ENCODE measurements around the gene FRMD1. TPM values are rescaled to one million over a fixed set of nuclear protein-coding genes. Genes with fewer than 3 reads are reported as not detected.

Gene FRMD1
- total and polyA plus RNA-seq, 2 of the 8 experiments (the other 6 are each of a cell fraction or from before 2014, with no cell fraction given), result 0.36 TPM; not detected in 1

- no peak for TF ChIP-seq TAF1 (IDR thresholded peaks at IDR 0.05; ENCODE audit: low read depth, low read length)
- TF ChIP-seq, protein P1, sequence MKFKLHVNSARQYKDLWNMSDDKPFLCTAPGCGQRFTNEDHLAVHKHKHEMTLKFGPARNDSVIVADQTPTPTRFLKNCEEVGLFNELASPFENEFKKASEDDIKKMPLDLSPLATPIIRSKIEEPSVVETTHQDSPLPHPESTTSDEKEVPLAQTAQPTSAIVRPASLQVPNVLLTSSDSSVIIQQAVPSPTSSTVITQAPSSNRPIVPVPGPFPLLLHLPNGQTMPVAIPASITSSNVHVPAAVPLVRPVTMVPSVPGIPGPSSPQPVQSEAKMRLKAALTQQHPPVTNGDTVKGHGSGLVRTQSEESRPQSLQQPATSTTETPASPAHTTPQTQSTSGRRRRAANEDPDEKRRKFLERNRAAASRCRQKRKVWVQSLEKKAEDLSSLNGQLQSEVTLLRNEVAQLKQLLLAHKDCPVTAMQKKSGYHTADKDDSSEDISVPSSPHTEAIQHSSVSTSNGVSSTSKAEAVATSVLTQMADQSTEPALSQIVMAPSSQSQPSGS (IDR thresholded peaks at IDR 0.05; ENCODE audit: low read length), result no peak
These were observed 52.9 kb downstream of the FRMD1 start (continued) for GRCh38 chr6:168025831-168026710.
